ENCODE measurements around the gene ACTL8. TPM values are rescaled to one million over a fixed set of nuclear protein-coding genes. Genes with fewer than 3 reads are reported as not detected.

The ACTL8 gene
- total RNA-seq, 4 donors from 2014 or later, result not detected

DNA sequence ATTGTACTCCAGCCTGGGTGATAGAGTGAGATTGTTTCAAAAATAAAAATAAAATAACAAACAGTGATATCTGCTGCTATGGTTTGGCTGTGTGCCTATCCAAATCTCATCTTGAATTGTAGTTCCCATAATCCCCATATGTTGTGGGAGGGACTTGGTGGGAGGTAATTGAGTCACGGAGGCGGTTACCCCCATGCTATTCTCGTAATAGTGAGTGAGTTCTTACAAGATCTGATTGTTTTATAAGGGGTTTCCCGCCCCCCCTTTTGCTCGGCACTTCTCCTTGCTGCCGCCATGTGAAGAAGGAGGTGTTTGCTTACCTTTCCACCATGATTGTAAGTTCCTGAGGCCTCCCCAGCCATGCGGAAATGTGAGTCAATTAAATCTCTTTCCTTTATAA is 47.8 kb downstream of the ACTL8 start:
- Histone ChIP-seq H3K27me3 (peaks cover 0 to 21% (median 7%) of the 10 kb centered on the region in 3 donors), H3K4me3 (no peak overlapping the region), H3K36me3 (no peaks in the 10 kb centered on the region), H3K27ac (no peak overlapping the region), H3K4me1 (no peaks in the 10 kb centered on the region), H3K9me3 (no peaks in the 10 kb centered on the region)
- in situ Hi-C loops (cut with MboI; ENCODE audit: low sequenced_read_pairs in 4 of 4), result no loop called here
- intact Hi-C loops (cut with DNase I; ENCODE audit: low total_unique reads), result no loop called here
- no peak for DNase-seq
- ATAC-seq, result no peak
- TF ChIP-seq POLR2A (IDR thresholded peaks at IDR 0.05), result no peak
- TF ChIP-seq, protein P1, sequence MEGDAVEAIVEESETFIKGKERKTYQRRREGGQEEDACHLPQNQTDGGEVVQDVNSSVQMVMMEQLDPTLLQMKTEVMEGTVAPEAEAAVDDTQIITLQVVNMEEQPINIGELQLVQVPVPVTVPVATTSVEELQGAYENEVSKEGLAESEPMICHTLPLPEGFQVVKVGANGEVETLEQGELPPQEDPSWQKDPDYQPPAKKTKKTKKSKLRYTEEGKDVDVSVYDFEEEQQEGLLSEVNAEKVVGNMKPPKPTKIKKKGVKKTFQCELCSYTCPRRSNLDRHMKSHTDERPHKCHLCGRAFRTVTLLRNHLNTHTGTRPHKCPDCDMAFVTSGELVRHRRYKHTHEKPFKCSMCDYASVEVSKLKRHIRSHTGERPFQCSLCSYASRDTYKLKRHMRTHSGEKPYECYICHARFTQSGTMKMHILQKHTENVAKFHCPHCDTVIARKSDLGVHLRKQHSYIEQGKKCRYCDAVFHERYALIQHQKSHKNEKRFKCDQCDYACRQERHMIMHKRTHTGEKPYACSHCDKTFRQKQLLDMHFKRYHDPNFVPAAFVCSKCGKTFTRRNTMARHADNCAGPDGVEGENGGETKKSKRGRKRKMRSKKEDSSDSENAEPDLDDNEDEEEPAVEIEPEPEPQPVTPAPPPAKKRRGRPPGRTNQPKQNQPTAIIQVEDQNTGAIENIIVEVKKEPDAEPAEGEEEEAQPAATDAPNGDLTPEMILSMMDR (IDR thresholded peaks at IDR 0.05 in 4 of 5, conservative IDR thresholded peaks at IDR 0.05 in 1 of 5), result no peak

DNA sequence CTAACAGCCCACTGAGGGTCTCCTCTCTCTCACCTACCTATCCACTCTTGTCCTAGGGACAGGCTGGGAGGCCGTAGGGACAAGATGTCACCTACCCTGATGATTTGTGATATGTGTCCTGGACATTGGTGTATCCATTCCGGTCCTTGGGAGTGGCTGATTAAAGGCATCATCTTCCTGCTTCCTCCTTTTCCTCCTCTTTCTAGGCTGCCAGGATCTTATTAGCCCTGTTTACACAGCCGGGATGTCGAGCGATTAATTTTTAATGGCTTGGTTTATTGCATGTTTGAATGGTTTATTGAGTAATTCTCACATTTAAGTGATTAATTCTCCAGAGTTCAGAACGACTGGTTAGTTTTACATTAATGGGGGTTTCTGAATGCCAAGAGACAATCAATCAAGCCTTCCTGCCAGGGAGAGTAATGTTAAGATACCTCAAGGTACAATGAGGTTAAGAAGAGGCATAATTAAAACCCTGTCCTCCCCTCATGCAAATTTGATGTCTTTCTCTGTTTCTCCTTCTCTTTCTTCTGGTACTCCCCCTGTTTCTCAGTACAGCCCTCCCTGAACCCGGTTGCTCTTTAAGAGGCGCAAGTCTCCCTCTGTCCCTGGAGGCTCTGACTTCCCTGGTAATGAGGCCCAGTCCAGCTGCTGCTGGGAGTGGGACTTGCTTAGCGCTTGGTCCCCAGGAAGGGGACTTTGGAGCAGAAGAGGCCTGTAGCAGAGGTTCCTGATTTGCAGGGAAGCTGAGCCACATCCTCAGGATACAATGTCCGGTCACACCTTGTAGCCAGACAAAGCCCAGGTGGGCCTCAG is 50.9 kb downstream of the ACTL8 start:
- ATAC-seq, result no peak
- intact Hi-C loops (cut with DNase I; ENCODE audit: low total_unique reads) (no loop called here), in situ Hi-C loops (cut with MboI; ENCODE audit: low sequenced_read_pairs in 4 of 4) (no loop called here)
- Histone ChIP-seq H3K4me1 (no peaks in the 10 kb centered on the region), H3K4me3 (no peak overlapping the region), H3K36me3 (no peaks in the 10 kb centered on the region), H3K27me3 (peaks cover 0 to 7% (median under 1%) of the 10 kb centered on the region in 3 donors), H3K9me3 (no peaks in the 10 kb centered on the region), H3K27ac (no peak overlapping the region)
- TF ChIP-seq POLR2A (IDR thresholded peaks at IDR 0.05), result no peak
- TF ChIP-seq, protein P1 (IDR thresholded peaks at IDR 0.05 in 4 of 5, conservative IDR thresholded peaks at IDR 0.05 in 1 of 5), result no peak
- DNase-seq, result no peak

DNA sequence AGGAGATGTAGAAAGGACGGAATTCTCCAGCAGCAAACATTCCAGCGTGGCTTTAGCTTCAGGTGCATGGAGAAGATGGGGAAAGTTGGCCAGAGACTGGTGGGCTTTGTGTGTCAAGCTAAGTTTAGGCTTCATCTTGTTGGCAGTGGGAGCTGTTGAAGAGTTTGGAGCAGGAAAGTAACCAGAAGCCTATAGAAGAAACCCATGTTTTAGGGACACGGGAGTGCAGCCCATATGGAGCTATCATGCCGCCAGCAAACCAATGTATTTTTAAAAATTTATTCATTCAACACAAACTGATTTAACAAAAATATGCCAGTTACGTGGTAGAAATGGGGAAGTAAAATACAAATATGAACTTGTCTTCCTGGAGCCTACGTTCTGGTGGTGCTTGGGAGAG is 53.7 kb downstream of the ACTL8 start:
- ATAC-seq (no peak), DNase-seq (no peak)
- Histone ChIP-seq H3K9me3 (no peaks in the 10 kb centered on the region), H3K4me1 (no peaks in the 10 kb centered on the region), H3K27ac (no peak overlapping the region), H3K4me3 (no peak overlapping the region), H3K36me3 (no peaks in the 10 kb centered on the region), H3K27me3 (peaks cover 0 to 7% (median 0%) of the 10 kb centered on the region in 3 donors)
- in situ Hi-C loops (cut with MboI; ENCODE audit: low sequenced_read_pairs in 4 of 4), result no loop called here
- intact Hi-C loops (cut with DNase I; ENCODE audit: low total_unique reads), result no loop called here
- TF ChIP-seq, protein P1 (IDR thresholded peaks at IDR 0.05 in 4 of 5, conservative IDR thresholded peaks at IDR 0.05 in 1 of 5), result no peak
- no peak for TF ChIP-seq POLR2A (IDR thresholded peaks at IDR 0.05)

DNA sequence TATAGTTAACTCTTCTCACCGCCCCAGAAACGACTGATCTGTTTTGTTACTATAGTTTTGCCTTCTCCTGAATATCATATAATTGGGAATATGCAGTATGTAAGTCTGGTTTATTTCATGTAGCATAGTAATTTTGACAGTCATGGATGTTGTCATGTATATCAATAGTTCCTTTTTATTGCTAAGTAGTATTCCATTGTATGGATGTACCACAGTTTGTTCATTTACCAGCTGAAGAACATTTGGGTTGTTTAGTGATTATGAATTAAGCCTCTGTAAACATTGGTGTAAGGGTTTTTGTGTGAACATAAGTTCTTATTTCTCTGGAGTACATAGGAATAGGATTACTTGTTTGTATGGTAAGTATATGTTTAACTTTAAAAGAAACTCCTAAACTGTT is 55.5 kb downstream of the ACTL8 start:
- intact Hi-C loops (cut with DNase I; ENCODE audit: low total_unique reads), result no loop called here
- Histone ChIP-seq H3K36me3 (no peaks in the 10 kb centered on the region), H3K4me3 (no peak overlapping the region), H3K4me1 (no peaks in the 10 kb centered on the region), H3K9me3 (no peaks in the 10 kb centered on the region), H3K27me3 (peaks cover 0 to 20% (median 13%) of the 10 kb centered on the region in 3 donors), H3K27ac (no peak overlapping the region)
- DNase-seq (no peak), ATAC-seq (no peak)
- in situ Hi-C loops (cut with MboI; ENCODE audit: low sequenced_read_pairs in 4 of 4), result no loop called here
- TF ChIP-seq, protein P1 (IDR thresholded peaks at IDR 0.05 in 4 of 5, conservative IDR thresholded peaks at IDR 0.05 in 1 of 5), result no peak
- TF ChIP-seq POLR2A (IDR thresholded peaks at IDR 0.05), result no peak
